HG03575 (cell line): Measurements from ENCODE around the gene SNX32.

ENCODE experiments used
- ATAC-seq: cut with Tn5 transposase; IDR thresholded peaks from one replicate; pipeline ENCODE4 v1.9.1; 2021; ENCODE audit not compliant: unreplicated experiment, insufficient number of reproducible peaks, low FRiP score; ENCODE audit errors: extremely low read depth

SNX32 gene

GRCh38 chr11:65892661-65893317 is 59.0 kb downstream of the SNX32 start:
- no peak for ATAC-seq

GRCh38 chr11:65894034-65894591 is 60.4 kb downstream of the SNX32 start:
- no peak for ATAC-seq

- ATAC-seq, result no peak
These were observed 61.8 kb downstream of the SNX32 start for GRCh38 chr11:65895482-65895981.

GRCh38 chr11:65896034-65896999 is 62.6 kb downstream of the SNX32 start:
- no peak for ATAC-seq

- no peak for ATAC-seq
These were observed 63.3 kb downstream of the SNX32 start for GRCh38 chr11:65897020-65897471.

- ATAC-seq, result no peak
These were observed 65.0 kb downstream of the SNX32 start for GRCh38 chr11:65898656-65899355.

GRCh38 chr11:65899356-65900124 is 65.8 kb downstream of the SNX32 start:
- no peak for ATAC-seq

GRCh38 chr11:65900125-65900898 is 66.5 kb downstream of the SNX32 start, which contains the start of gene FOSL1:
Gene FOSL1, minus strand, starts transcription at chr11:65900388. Its CDS starts 49 bp downstream, at chr11:65900339.
- no peak for ATAC-seq

GRCh38 chr11:65900899-65901180 is 67.1 kb downstream of the SNX32 start:
- no peak for ATAC-seq

GRCh38 chr11:65903068-65903481 is 69.3 kb downstream of the SNX32 start:
- no peak for ATAC-seq
